Dedifferentiated amniotic fluid mesenchymal stem cell (primary cell): ENCODE data around the gene FSD1.
A peak's percentile ranks its signal among the peaks of the same experiment; 100 is the strongest.

Experiments used
- DNase-seq: peaks from one replicate; pipeline ENCODE4 v3.0.0-alpha.2; 2016; ENCODE audit errors: extremely low spot score

The FSD1 gene

GRCh38 chr19:4365341-4365740 lies 60.9 kb downstream of the FSD1 start:
- DNase-seq: no peak

DNA sequence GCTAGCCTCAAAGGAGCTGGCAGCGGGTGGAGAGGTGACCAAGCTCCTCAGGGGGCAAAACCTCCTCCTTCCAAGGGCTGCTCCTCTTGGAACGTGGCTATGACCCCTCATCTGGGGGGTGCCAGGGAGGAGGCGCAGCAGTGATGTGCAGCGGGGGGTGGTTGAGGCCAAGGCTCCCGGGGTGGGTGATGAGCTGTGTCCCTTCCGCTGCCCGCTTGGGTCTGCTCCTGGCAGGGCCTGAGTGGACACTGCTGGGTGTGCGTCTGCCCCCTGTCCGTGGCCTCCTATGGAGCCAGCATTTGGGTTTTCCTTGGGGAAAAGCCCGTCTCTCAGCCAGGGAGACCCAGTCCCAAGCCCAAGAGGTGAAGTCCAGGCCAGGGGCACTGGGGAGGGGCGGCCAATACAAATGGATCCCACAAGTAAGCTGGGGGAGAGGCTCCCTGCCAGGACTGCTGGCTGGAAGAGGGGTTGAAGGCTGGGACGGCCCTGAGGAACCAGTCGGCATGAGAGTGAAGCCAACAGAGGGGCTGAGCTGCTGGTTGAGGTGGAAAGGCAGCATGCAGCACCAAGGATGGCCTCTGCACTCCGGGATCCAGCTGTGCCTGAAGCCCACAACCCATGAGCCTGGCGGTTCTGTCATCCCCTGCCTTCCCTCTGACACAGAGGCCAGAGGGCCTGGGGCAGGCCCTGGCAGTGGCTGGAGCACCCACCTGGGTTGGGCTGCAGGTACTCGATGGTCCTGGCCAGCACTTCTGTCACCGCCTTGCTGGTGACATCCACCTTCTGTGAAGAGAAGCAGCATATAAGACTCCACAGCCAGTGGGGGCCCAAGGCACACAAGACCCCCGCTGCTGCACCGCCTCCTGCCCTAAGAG lies 61.6 kb downstream of the FSD1 start:
- no peak for DNase-seq

DNA sequence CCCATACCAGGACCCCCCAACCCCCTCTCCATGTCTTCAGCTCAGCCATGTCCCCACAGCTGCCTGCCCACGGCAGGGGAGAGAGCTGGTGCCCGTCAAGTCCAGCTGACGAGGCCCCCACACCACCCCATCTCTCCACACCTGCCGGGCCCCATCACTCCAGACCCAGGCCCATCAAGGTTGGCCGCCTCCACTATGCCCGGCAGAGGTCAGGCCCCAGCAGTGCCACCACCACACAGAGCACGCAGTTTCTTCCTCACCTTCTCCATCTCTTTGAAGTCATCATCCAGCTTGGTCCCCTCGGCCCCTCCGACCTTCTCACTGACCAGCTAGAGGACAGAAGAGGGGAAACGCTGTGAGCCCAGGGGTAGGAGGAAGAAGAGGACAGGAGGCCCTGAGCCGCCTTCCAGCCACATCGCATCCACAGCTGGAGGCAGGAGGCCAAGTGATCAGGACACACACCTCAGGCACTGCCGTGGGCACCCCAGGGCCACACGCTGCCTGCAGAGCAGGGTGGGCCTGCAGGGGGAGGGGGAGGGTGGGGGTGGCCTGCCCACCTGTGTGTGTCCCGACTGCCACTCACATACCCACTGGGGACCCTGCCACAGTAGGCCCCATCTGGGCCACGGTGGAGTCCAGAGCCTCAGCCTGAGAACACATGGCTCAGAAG lies 62.4 kb downstream of the FSD1 start:
- DNase-seq: no peak

DNA sequence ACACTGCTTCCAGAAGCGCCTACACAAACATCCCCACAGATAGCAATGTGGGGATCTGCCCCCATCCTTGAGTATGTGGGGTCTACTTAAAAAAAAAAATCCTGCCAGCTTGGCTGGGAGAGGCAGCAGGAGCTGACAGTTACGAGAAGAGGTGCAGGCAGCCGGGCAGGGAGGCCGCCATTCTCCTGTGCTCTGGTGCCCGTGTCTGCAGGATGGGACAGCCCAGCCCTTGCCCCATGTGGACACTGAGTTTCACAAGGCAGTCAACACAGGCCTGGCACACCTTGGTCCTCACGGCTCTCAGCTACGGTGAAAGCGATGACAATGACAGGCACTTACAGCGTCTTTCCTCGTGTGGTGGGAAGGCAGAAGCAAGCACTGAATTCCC lies 62.9 kb downstream of the FSD1 start:
- no peak for DNase-seq

DNA sequence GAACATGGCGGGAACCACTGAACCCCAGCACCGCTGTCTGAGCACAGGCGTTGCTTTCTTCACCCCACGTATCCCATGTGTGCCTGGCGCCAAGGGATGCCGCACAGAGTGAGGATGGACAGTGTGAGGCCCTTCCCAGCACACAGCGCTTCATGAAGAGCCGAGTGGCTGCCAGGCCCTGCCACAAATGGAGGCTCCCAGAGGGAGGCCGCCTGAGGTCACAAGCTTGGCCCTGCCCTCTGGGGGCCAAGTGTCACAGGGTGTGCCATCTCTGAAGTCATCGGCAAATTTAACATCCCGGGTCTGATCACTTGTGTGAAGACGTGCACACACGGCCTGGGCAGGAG lies 63.4 kb downstream of the FSD1 start:
- DNase-seq: no peak

DNA sequence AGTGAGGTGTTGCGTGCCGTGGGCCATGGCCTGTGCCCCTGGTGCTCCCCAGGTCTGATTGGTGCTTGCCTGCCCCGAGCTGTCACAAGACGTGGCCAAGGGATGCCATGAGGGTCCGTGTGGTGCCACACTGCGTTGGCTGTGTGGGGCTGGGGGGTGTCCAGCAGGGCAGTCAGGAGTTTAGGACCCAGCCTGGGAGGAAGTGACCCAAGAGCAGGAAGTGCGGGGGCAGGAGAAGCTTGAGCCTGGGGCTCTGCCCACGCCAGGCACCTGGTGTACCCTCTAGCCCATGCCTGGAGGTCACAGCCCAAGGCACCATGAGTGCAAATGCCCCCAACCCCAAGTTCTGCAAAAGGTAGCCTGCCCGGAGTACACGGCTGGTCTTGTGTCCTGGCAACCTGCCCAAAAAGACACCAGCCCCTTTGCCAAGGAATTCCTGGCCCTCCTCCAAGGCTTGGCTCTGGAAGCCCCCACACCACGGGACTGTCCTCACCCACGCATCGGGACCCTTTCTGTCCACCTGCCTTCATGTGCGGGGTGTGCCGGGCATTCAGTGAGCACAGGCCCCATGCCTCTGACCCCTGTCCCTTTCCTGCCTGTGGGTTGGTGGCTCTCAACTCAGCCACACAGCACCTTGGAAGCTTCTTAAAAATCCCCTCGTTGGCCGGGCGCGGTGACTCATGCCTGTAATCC lies 63.9 kb downstream of the FSD1 start:
- DNase-seq: no peak

DNA sequence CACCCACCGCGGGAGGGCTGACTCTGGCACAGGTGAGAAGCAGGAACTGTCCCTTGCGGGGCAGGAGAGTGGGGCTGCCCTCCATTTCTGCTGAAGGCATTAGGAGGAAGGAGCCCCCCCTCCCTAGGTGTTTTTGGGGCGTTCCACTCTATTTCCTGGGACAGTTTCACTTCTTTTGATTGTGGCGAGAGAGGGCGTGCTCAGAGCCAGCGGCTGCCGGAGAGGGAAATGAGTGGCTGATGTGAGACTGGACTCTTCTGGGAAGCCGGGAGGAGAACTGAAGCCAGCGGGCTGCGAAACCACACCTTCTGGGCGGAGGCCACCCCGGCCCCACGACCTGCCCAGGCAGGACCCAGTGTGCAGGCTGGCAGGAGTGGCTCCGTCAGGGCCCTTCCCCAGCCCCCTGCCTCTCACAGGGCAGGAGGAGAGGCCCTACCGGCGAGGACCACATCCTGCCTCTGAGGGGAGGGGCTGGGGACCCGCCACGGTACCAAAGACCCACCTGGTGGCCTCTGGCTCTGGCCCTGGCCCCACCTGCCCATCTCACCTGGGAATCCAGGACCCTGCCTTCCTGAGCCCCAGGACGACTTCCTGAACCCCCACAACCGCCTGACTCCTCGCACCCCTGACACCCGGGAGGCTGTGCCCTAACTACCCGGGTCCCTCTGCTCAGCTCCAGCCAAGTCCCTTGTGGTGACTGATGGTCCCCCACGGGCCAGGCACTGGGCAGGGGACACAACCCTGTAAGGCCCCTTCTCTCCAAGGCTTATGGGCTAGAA lies 64.9 kb downstream of the FSD1 start:
- no peak for DNase-seq

DNA sequence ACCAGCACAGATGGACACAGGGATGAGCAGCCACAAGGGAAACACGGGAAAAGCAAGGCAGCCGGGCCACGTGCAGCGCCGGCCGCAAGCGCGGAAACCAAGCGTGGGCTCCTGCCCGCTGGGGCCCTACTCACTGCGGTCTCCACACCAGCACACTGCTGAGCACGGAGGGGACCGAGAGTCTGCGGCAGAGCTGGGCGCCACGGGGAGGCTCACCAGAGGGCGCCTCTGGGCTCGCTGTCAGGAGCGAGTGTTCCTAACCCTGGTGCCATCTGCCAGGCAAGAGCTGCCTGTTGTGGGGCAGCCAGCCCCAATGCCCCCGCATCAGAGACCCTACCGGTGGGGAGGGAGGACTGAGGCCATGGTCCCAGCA lies 65.5 kb downstream of the FSD1 start:
- no peak for DNase-seq

- DNase-seq: no peak
Measured at GRCh38 chr19:4370418-4371041, 66.1 kb downstream of the FSD1 start.

DNA sequence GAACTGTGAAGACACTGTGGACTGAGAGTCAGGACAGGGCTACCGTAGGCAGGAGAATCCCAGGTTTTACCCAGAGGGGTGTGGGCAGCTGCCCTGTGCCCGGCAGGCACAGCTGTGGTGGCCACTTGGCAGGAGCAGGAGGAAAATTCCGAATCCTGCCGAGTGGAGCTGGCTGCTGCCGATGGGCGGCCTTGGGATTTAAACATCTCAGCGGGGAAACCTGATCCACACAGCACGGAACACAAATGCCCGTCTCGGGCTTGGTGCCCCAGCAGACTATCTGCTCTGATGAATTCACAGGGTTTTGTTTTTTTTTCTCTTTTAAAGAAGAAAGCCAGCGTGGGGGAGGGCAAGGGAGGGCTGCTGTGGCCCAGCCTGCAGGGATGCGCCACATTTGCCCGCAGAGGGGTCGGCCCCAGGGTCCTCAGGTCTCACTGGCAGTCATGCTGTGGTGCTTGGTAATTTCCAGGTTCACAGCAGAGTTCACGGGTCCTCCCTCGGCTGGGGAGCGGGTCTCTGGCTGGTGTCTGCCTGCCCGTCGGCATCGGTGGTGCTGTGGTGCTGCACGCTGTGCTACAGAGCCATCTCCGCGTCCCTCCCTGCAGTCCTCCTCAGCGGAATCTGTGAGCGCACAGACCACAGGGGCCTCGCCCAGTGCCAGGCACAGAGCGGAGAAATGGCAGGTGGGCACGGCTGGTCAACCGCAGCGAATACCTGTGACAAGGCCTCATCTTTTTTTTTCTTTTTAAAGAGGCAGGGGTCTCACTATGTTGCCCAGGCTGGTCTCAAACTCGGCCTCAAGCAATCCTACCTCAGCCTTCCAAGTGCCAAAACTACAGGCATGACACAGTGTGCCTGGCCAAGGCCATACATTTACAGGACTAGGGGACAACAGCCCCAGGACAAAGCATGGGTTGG lies 67.1 kb downstream of the FSD1 start:
- peak; percentile 66 for DNase-seq

DNA sequence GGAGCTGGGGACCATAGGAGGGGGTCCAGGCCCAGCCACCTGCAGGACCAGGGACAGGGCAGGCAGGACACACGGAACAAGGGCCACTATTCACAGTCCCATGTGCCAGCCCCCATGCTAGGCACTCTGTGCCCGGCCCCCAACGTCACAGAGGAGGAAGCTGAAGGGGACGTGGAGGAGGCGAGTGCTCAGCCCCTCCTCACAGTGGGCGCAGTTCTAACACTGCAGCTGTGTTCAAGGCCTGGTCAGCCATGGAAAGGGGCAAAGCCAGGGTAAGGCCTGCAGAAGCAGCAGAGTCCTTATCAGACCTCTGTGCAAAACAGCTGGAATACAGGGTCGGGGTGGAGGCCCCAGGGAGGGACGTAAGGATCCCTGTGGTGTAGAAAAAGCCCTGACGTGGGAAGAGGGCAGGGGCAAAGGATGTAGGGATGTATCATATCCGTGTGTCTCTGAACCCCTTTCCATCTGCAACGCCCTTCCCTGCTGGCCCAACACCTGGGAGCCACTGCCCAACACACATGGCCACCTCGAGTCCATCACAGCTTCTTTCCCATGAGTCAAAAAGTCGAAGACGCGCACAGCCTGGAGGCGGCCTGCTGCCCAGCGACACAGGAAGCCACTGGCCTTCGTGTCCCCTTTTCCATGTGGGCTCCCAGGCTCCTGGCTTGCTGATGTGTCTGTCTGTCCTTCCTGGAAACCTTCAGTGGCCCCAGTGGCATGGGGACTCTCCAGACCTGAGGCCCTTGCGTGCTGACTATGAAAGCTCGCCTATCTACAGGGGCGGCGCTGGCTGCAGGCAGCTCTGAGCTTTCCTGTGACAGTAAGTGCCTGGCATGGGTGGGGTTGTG lies 68.0 kb downstream of the FSD1 start:
- DNase-seq: no peak

DNA sequence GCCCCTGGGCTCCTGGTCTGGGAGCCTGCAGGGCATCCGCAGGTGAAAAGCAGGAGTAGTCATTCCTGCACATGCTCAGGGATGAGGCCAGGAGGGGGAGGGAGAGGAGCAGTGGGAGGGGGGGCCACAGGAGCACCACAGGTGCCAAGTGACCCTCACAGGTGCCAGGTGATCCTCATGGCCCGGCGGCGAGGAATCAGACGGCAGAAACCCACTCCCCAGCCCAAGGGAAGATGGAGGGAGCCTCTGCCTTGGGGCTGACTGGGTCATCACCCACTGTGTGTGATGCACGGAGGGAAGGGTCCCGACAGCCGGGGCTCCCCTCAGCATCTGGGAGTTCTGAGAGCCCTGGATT lies 68.6 kb downstream of the FSD1 start:
- no peak for DNase-seq
